ENCODE results near the gene DGKG. TPM values are rescaled to one million over a fixed set of nuclear protein-coding genes. Genes with fewer than 3 reads are reported as not detected.

Gene DGKG
- total and polyA plus RNA-seq, 10 of the 15 experiments (the other 5 are each of a cell fraction or from before 2014, with no cell fraction given) = 0.39 to 6.2 (median 4.7) TPM

- TF ChIP-seq, protein P1, sequence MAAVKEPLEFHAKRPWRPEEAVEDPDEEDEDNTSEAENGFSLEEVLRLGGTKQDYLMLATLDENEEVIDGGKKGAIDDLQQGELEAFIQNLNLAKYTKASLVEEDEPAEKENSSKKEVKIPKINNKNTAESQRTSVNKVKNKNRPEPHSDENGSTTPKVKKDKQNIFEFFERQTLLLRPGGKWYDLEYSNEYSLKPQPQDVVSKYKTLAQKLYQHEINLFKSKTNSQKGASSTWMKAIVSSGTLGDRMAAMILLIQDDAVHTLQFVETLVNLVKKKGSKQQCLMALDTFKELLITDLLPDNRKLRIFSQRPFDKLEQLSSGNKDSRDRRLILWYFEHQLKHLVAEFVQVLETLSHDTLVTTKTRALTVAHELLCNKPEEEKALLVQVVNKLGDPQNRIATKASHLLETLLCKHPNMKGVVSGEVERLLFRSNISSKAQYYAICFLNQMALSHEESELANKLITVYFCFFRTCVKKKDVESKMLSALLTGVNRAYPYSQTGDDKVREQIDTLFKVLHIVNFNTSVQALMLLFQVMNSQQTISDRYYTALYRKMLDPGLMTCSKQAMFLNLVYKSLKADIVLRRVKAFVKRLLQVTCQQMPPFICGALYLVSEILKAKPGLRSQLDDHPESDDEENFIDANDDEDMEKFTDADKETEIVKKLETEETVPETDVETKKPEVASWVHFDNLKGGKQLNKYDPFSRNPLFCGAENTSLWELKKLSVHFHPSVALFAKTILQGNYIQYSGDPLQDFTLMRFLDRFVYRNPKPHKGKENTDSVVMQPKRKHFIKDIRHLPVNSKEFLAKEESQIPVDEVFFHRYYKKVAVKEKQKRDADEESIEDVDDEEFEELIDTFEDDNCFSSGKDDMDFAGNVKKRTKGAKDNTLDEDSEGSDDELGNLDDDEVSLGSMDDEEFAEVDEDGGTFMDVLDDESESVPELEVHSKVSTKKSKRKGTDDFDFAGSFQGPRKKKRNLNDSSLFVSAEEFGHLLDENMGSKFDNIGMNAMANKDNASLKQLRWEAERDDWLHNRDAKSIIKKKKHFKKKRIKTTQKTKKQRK (IDR thresholded peaks at IDR 0.05; ENCODE audit: low read depth, low read length) = no peak
- TF ChIP-seq CEBPB (IDR thresholded peaks at IDR 0.05; ENCODE audit: borderline replicate concordance in 1 of 2, low read depth in 2 of 2, low read length in 2 of 2) (no peak), PAX8 (IDR thresholded peaks at IDR 0.05) (no peak), CHD4 (IDR thresholded peaks at IDR 0.05) (no peak)
Measured at GRCh38 chr3:186401556-186401955, 39.5 kb upstream of the DGKG start (continued).

- no TSS peak for BruUV-seq (replicated peaks)
- intact Hi-C loops (cut with micrococcal nuclease; ENCODE audit: unreplicated experiment) = no loop called here
- TF ChIP-seq KAT2A (conservative IDR thresholded peaks at IDR 0.05; ENCODE audit: control insufficient read depth, low read depth, low read length) (no peak), POLR2AphosphoS2 (IDR thresholded peaks at IDR 0.05; ENCODE audit: low read depth, low read length) (no peak), HDAC6 (IDR thresholded peaks at IDR 0.05; ENCODE audit: unreplicated experiment) (no peak), ZNF217 (IDR thresholded peaks at IDR 0.05) (no peak), PAX8 (IDR thresholded peaks at IDR 0.05) (no peak), SIN3A (IDR thresholded peaks at IDR 0.05; ENCODE audit: low read depth, low read length) (no peak)
- TF ChIP-seq, protein P2, sequence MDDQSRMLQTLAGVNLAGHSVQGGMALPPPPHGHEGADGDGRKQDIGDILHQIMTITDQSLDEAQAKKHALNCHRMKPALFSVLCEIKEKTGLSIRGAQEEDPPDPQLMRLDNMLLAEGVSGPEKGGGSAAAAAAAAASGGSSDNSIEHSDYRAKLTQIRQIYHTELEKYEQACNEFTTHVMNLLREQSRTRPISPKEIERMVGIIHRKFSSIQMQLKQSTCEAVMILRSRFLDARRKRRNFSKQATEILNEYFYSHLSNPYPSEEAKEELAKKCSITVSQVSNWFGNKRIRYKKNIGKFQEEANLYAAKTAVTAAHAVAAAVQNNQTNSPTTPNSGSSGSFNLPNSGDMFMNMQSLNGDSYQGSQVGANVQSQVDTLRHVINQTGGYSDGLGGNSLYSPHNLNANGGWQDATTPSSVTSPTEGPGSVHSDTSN (IDR thresholded peaks at IDR 0.05; ENCODE audit: insufficient replicate concordance, low read depth, low read length) = no peak
- Histone ChIP-seq H3K4me2 (ENCODE audit: control insufficient read depth, insufficient read depth) (no peak overlapping the region), H3K27me3 (replicated peaks in 1 of 2; ENCODE audit: control insufficient read depth in 2 of 2, insufficient read depth in 2 of 2, low read length in 1 of 2) (no peaks in the 10 kb centered on the region; a peak in 1 of 4 replicates), H2AFZ (ENCODE audit: control insufficient read depth, low read depth, low read length) (no peak overlapping the region), H3K4me1 (ENCODE audit: control insufficient read depth, insufficient read depth, low read length) (no peaks in the 10 kb centered on the region), H3K9ac (ENCODE audit: control insufficient read depth, insufficient read depth, low read length) (no peak overlapping the region), H4K20me1 (ENCODE audit: control insufficient read depth, insufficient read depth) (no peaks in the 10 kb centered on the region), H3K27ac (ENCODE audit: control insufficient read depth, insufficient read depth) (no peak overlapping the region), H3K9me3 (replicated peaks; ENCODE audit: control insufficient read depth, insufficient read depth, low read length) (peaks cover 7% of the 10 kb centered on the region; the same call in 2 of the 3 replicates), H3K36me3 (ENCODE audit: control insufficient read depth in 2 of 2, insufficient read depth in 2 of 2, low read length in 1 of 2) (no peaks in the 10 kb centered on the region), H3K4me3 (no peak overlapping the region), H3K79me2 (ENCODE audit: control insufficient read depth, insufficient read depth, low read length) (no peaks in the 10 kb centered on the region)
- ChIA-PET CTCF (no interaction called here), SMC1A (ENCODE audit: uncharacterized antibody, unreplicated experiment) (interaction anchor here (0.8 kb wide), 1 partner anchor 18 kb away, joined by 3 read pairs; no protein-coding TSS in a partner anchor), POLR2A (no interaction called here), RAD21 (ENCODE audit: unreplicated experiment) (no interaction called here)
- DNase-seq (ENCODE audit: low read depth, low spot score) = no peak
- no peak for FAIRE-seq
- no peak for ATAC-seq
- in situ Hi-C loops (cut with MboI) = no loop called here
Measured at GRCh38 chr3:186400662-186401061, 38.6 kb upstream of the DGKG start.
